ENCODE measurements around the gene EVI5.

- no peak for TF ChIP-seq CTCF (conservative IDR thresholded peaks at IDR 0.05; ENCODE audit: low read depth, low read length)
- no peak for TF ChIP-seq EZH2 (IDR thresholded peaks at IDR 0.05; ENCODE audit: low read length, unreplicated experiment)
- TF ChIP-seq EZH2phosphoT487 (IDR thresholded peaks at IDR 0.05; ENCODE audit: borderline replicate concordance, low read length): no peak
Measured at GRCh38 chr1:92739669-92740524, 45.0 kb downstream of the EVI5 start.

All from PC-3 (cell line).